ENCODE results near the gene MAP4K3. TPM values are rescaled to one million over a fixed set of nuclear protein-coding genes. Genes with fewer than 3 reads are reported as not detected.

Gene MAP4K3
- total and polyA plus RNA-seq, 2 of the 4 experiments (the other 2 are of a cell fraction), result 13.2 to 32.6 TPM

GRCh38 chr2:39483534-39483933 lies 46.4 kb upstream of the MAP4K3 start:
- H2BK5ac ChIP-seq (ENCODE audit: low read depth, low read length, poor library complexity, severe bottlenecking), result peak overlapping the region; percentile 63
- H2AK9ac ChIP-seq (replicated peaks; ENCODE audit: low read depth, low read length, poor library complexity), result no peak overlapping the region
- no peak overlapping the region for H3K4ac ChIP-seq (ENCODE audit: low read depth, low read length)
- peaks cover 3 to 13% of the 10 kb centered on the region in 2 experiments; a peak in 3 of 4 replicates for H3K79me1 ChIP-seq (ENCODE audit: low read depth in 1 of 2, low read length in 2 of 2)
- POLR2A ChIA-PET (ENCODE audit: unreplicated experiment), result no interaction called here
- H3K4me1 ChIP-seq (ENCODE audit: control insufficient read depth, insufficient read depth, low read length), result peaks cover 9% of the 10 kb centered on the region
- H3K18ac ChIP-seq (ENCODE audit: low read depth, low read length), result peak overlapping the region; percentile 27; the same call in 1 of the 2 replicates
- CTCF ChIA-PET, result no interaction called here
- no peak overlapping the region for H3K4me3 ChIP-seq (ENCODE audit: insufficient read depth, low read depth, low read length)
- no peak for ATAC-seq (ENCODE audit: low read depth)
- no peak overlapping the region for H3K56ac ChIP-seq (ENCODE audit: extremely low read depth, insufficient read depth, low read length)
- H2BK15ac ChIP-seq (ENCODE audit: low read depth, low read length), result 0 out of 3 replicates have a peak overlapping the region, but pooled peaks have one; percentile 98
- no peaks in the 10 kb centered on the region for H3K27me3 ChIP-seq (ENCODE audit: control insufficient read depth, insufficient read depth, low read length)
- no TSS peak for BruUV-seq (replicated peaks)
- no peak overlapping the region for H2AFZ ChIP-seq (replicated peaks; ENCODE audit: low read length, poor library complexity)
- no peak overlapping the region for H3K23ac ChIP-seq (ENCODE audit: low read depth, low read length)
- no peak overlapping the region for H4K5ac ChIP-seq (ENCODE audit: low read depth, low read length)
- H4K20me1 ChIP-seq (ENCODE audit: insufficient read depth, low read length), result no peaks in the 10 kb centered on the region
- H3K14ac ChIP-seq (replicated peaks; ENCODE audit: low read depth, low read length), result no peak overlapping the region
- DNase-seq, result peak; percentile 15
- TF ChIP-seq, protein P1, sequence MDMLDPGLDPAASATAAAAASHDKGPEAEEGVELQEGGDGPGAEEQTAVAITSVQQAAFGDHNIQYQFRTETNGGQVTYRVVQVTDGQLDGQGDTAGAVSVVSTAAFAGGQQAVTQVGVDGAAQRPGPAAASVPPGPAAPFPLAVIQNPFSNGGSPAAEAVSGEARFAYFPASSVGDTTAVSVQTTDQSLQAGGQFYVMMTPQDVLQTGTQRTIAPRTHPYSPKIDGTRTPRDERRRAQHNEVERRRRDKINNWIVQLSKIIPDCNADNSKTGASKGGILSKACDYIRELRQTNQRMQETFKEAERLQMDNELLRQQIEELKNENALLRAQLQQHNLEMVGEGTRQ (IDR thresholded peaks at IDR 0.05; ENCODE audit: low read depth, low read length), result no peak
- TF ChIP-seq RAD21 (IDR thresholded peaks at IDR 0.05; ENCODE audit: low read length), result no peak
- TF ChIP-seq, protein P2, sequence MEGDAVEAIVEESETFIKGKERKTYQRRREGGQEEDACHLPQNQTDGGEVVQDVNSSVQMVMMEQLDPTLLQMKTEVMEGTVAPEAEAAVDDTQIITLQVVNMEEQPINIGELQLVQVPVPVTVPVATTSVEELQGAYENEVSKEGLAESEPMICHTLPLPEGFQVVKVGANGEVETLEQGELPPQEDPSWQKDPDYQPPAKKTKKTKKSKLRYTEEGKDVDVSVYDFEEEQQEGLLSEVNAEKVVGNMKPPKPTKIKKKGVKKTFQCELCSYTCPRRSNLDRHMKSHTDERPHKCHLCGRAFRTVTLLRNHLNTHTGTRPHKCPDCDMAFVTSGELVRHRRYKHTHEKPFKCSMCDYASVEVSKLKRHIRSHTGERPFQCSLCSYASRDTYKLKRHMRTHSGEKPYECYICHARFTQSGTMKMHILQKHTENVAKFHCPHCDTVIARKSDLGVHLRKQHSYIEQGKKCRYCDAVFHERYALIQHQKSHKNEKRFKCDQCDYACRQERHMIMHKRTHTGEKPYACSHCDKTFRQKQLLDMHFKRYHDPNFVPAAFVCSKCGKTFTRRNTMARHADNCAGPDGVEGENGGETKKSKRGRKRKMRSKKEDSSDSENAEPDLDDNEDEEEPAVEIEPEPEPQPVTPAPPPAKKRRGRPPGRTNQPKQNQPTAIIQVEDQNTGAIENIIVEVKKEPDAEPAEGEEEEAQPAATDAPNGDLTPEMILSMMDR (conservative IDR thresholded peaks at IDR 0.05; ENCODE audit: low read depth, low read length), result no peak
- TF ChIP-seq CEBPB (IDR thresholded peaks at IDR 0.05; ENCODE audit: low read depth, low read length), result no peak
- no peak for TF ChIP-seq MAFK (IDR thresholded peaks at IDR 0.05; ENCODE audit: low read depth, low read length)
- no peak for TF ChIP-seq POLR2A (IDR thresholded peaks at IDR 0.05; ENCODE audit: low read depth, low read length)
- TF ChIP-seq RCOR1 (IDR thresholded peaks at IDR 0.05; ENCODE audit: insufficient replicate concordance, low read length), result no peak
- no peak for TF ChIP-seq MAZ (IDR thresholded peaks at IDR 0.05; ENCODE audit: borderline replicate concordance, low read depth, low read length)
- in situ Hi-C loops (cut with MboI; ENCODE audit: low sequenced_read_pairs) (no loop called here), intact Hi-C loops (cut with micrococcal nuclease) (no loop called here), dilution Hi-C loops (cut with HindIII; ENCODE audit: low sequenced_read_pairs, unreplicated experiment) (no loop called here)
- H4K8ac ChIP-seq (ENCODE audit: low read depth in 2 of 2, low read length in 2 of 2), result no peak overlapping the region
- no peaks in the 10 kb centered on the region for H3K36me3 ChIP-seq (ENCODE audit: control insufficient read depth, insufficient read depth, low read length)
- peak overlapping the region; percentile 41; the same call in 1 of the 2 replicates for H3K4me2 ChIP-seq (ENCODE audit: low read depth, low read length)
- H2BK20ac ChIP-seq (ENCODE audit: low read depth, low read length), result no peak overlapping the region
- H3K27ac ChIP-seq (ENCODE audit: insufficient read depth, low read length), result no peak overlapping the region
- no peak overlapping the region for H4K91ac ChIP-seq (ENCODE audit: insufficient read depth, low read depth, low read length)
- H3K9me1 ChIP-seq (ENCODE audit: insufficient read depth, low read length), result peaks cover 13% of the 10 kb centered on the region
- WGBS, 2 experiments (ENCODE audit: extremely low coverage in 2 of 2, insufficient read length in 1 of 2), result 60% methylated on average over 1 of the region's 3 CpGs; no CpG with 5 or more reads in 1 of the 2 experiments
- H3K9ac ChIP-seq (ENCODE audit: low read depth, low read length), result no peak overlapping the region
- no peaks in the 10 kb centered on the region for H3K9me3 ChIP-seq (ENCODE audit: control insufficient read depth, insufficient read depth, low read length)
- H2AK5ac ChIP-seq (ENCODE audit: low read depth, low read length), result no peak overlapping the region
- H2BK120ac ChIP-seq (ENCODE audit: low read depth, low read length), result peak overlapping the region; percentile 85

Measured in IMR-90 (cell line).